K562 (cell line): ENCODE data around the gene ING2.

Experiments
- FOXM1 ChIP-seq, 2 experiments: fragments of 450-650 bp in 1 of 2; sonication (generic) in 1 of 2; formaldehyde crosslinking in 1 of 2; IDR thresholded peaks; 2 replicates each; pipeline versions ENCODE4 v1.6.1 to v1.9.0; 2017 to 2022; ENCODE audit warnings: low read depth in 2 of 2, mild to moderate bottlenecking in 2 of 2, missing genetic modification reagents in 1 of 2, moderate library complexity in 1 of 2
- KLF1 ChIP-seq: fragments of 450-650 bp; IDR thresholded peaks from 2 replicates; pipeline ENCODE4 v1.6.1; 2016; ENCODE audit warnings: missing genetic modification characterization, missing compliant biosample characterization
- NCOA2 ChIP-seq, 2 experiments: fragments of 450-650 bp; IDR thresholded peaks; 2 replicates each; pipeline ENCODE4 v1.6.1; 2018; ENCODE audit warnings: mild to moderate bottlenecking in 2 of 2, moderate library complexity in 1 of 2; ENCODE audit not compliant: partially characterized antibody in 2 of 2
- YY1 ChIP-seq, 3 experiments: IDR thresholded peaks; 2 replicates each; pipeline ENCODE4 v1.6.1; 2011; ENCODE audit warnings: low read length in 2 of 3, mild to moderate bottlenecking in 2 of 3, moderate library complexity in 2 of 3, borderline replicate concordance in 1 of 3, control low read depth in 1 of 3, low read depth in 1 of 3; ENCODE audit not compliant: insufficient read depth in 3 of 3, insufficient replicate concordance in 2 of 3, control insufficient read depth in 1 of 3, insufficient read length in 1 of 3; ENCODE audit errors: extremely low read depth in 1 of 3

- TF ChIP-seq KLF1 (tag) (no peak), FOXM1 (IDR thresholded peaks at IDR 0.05; ENCODE audit: low read depth) (no peak), FOXM1 (CRISPR knock-in tag; IDR thresholded peaks at IDR 0.05; ENCODE audit: low read depth) (no peak), YY1 (IDR thresholded peaks at IDR 0.05; ENCODE audit: borderline replicate concordance in 1 of 3, control insufficient read depth in 1 of 3, extremely low read depth in 1 of 3, insufficient read depth in 3 of 3, insufficient read length in 1 of 3, insufficient replicate concordance in 2 of 3, low read depth in 1 of 3, low read length in 2 of 3) (no peak), NCOA2 (IDR thresholded peaks at IDR 0.05; ENCODE audit: partially characterized antibody in 2 of 2) (no peak)
Measured at GRCh38 chr4:183455431-183456195, 49.2 kb upstream of the ING2 start.
